HepG2 (cell line): Measurements from ENCODE around the gene LSM14B. TPM values are rescaled to one million over a fixed set of nuclear protein-coding genes. Genes with fewer than 3 reads are reported as not detected.

Source experiments
- ARID5B ChIP-seq: IDR thresholded peaks from 2 replicates; pipeline ENCODE4 v1.4.0; 2020; ENCODE audit warnings: mild to moderate bottlenecking, missing genetic modification reagents
- ATF7 ChIP-seq, 2 experiments: fragments of 450-650 bp in 1 of 2; sonication (generic) in 1 of 2; formaldehyde crosslinking in 1 of 2; IDR thresholded peaks; 2 replicates each; pipeline versions ENCODE4 v1.4.0 to v1.6.1; 2016 to 2020; ENCODE audit warnings: antibody characterized with exemption in 1 of 2, mild to moderate bottlenecking in 1 of 2, missing genetic modification reagents in 1 of 2
- ATF7-NPFF ChIP-seq: sonication (generic); formaldehyde crosslinking; IDR thresholded peaks from 2 replicates; pipeline ENCODE4 v1.8.1; 2023; ENCODE audit warnings: mild to moderate bottlenecking, low read depth, missing genetic modification reagents, moderate library complexity
- CEBPB ChIP-seq: IDR thresholded peaks from 2 replicates; pipeline ENCODE4 v1.6.1; 2011; ENCODE audit warnings: low read depth, low read length, improper control_type of control experiment, borderline replicate concordance
- MXD3 ChIP-seq: IDR thresholded peaks from 2 replicates; pipeline ENCODE4 v1.6.1; 2016; ENCODE audit warnings: mild to moderate bottlenecking, missing biosample characterization, missing genetic modification reagents
- NFKB2 ChIP-seq: sonication (generic); formaldehyde crosslinking; IDR thresholded peaks from 2 replicates; pipeline ENCODE4 v1.4.0; 2020; ENCODE audit warnings: missing genetic modification reagents, borderline replicate concordance
- RFX1 ChIP-seq: fragments of 450-650 bp; IDR thresholded peaks from 2 replicates; pipeline ENCODE4 v1.6.1; 2017
- SETDB1 ChIP-seq: sonication (generic); formaldehyde crosslinking; IDR thresholded peaks from 2 replicates; pipeline ENCODE4 v1.5.1; 2020; ENCODE audit warnings: missing genetic modification reagents, mild to moderate bottlenecking, borderline replicate concordance
- TEAD3 ChIP-seq: optimal IDR thresholded peaks from 2 replicates; pipeline ENCODE3; 2016; ENCODE audit warnings: borderline replicate concordance
- ZNF12 ChIP-seq: sonication (generic); formaldehyde crosslinking; IDR thresholded peaks from 2 replicates; pipeline ENCODE4 v1.5.0; 2020; ENCODE audit warnings: missing genetic modification reagents
- ZNF503 ChIP-seq: sonication (generic); formaldehyde crosslinking; IDR thresholded peaks from 2 replicates; pipeline ENCODE4 v1.4.0; 2020; ENCODE audit warnings: missing genetic modification reagents
- ZNF552 ChIP-seq: sonication (generic); formaldehyde crosslinking; IDR thresholded peaks from 2 replicates; pipeline ENCODE4 v1.9.0; 2022; ENCODE audit warnings: missing genetic modification reagents, mild to moderate bottlenecking, borderline replicate concordance
- polyA plus RNA-seq, 8 experiments: library from polyadenylated mRNA; depleted of rRNA in 3 of 8; stranded (reverse) in 7 of 8; unstranded in 1 of 8; fragments of >200 nt; fragmentation: Illumina TruSeq in 4 of 8; extraction: Trizol in 4 of 8; gene quantifications; 2 replicates each; pipeline versions ENCODE4 v1.2.1 to v1.2.3, GENCODE V29; 2011 to 2016; ENCODE audit warnings: low read depth in 4 of 8, missing spikeins in 1 of 8, mixed read lengths in 1 of 8; ENCODE audit not compliant: insufficient read depth in 1 of 8
- total RNA-seq, 5 experiments: library from RNA; depleted of rRNA; stranded (reverse); fragments of >200 nt; fragmentation: Illumina TruSeq; extraction: Trizol; gene quantifications; 2 replicates each; pipeline ENCODE4 v1.2.3, GENCODE V29; 2016; ENCODE audit warnings: low read depth in 1 of 5
- TF ChIP-seq, protein P1 (sequence below): sonication (generic); formaldehyde crosslinking; IDR thresholded peaks from 2 replicates; pipeline ENCODE4 v1.4.0; 2020; ENCODE audit warnings: missing genetic modification reagents
- TF ChIP-seq, protein P2 (sequence below): IDR thresholded peaks from 2 replicates; pipeline ENCODE4 v1.6.1; 2012; ENCODE audit warnings: inconsistent platforms
- TF ChIP-seq, protein P3 (sequence below): sonication (generic); formaldehyde crosslinking; IDR thresholded peaks from 2 replicates; pipeline ENCODE4 v1.8.0; 2022; ENCODE audit warnings: mild to moderate bottlenecking, missing genetic modification reagents; ENCODE audit not compliant: insufficient replicate concordance
- TF ChIP-seq, protein P4 (sequence below): IDR thresholded peaks from 2 replicates; pipeline ENCODE4 v1.6.1; 2016; ENCODE audit warnings: low read depth, borderline replicate concordance
- TF ChIP-seq, protein P5 (sequence below): sonication (generic); formaldehyde crosslinking; IDR thresholded peaks from 2 replicates; pipeline ENCODE4 v1.5.0; 2020; ENCODE audit warnings: mild to moderate bottlenecking, missing genetic modification reagents

LSM14B gene
- total and polyA plus RNA-seq, 2 of the 13 experiments (the other 11 are each of a cell fraction or from before 2014, with no cell fraction given) = 43.3 to 79.2 TPM

DNA sequence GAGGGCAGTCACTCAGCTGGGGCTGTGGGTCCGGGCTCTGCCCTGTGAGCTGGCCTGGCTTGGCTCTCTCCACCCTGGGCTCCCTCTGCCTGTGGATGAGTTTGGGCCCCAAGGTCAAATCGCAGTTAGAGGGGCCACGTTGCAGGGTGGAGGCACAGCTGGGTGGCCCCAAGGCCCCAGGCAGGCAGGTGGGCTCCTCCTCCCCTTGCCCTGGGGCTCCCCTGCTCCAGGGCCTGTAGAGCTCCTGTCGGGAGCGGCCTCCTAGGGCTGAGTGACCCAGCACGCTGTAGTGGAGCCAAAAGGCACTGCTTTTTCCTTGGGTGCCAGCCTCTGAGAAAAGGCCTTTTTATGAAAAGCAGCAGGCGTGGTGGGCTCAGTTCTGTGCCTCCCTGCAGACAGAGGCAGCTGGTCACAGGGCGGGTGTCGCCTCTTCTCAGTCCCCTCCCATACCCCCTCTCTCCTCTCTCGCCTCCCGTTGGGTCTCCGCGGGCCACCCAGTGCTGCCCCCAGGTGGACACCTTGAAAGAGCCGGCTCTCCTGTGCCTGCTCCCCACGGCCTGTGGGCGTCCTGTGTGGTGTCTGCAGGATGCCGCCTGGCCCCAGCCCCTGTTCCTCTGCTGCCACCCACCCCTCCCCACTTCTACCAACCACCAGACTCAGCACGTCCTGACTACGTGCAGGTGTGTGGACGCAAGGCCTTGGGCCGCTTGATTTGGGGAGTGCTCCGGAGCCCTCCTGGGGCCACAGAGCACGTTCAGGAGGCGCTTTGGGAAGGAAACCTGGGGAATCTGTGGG is 34.5 kb downstream of the LSM14B start (continued):
- TF ChIP-seq, protein P1, sequence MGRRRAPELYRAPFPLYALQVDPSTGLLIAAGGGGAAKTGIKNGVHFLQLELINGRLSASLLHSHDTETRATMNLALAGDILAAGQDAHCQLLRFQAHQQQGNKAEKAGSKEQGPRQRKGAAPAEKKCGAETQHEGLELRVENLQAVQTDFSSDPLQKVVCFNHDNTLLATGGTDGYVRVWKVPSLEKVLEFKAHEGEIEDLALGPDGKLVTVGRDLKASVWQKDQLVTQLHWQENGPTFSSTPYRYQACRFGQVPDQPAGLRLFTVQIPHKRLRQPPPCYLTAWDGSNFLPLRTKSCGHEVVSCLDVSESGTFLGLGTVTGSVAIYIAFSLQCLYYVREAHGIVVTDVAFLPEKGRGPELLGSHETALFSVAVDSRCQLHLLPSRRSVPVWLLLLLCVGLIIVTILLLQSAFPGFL (CRISPR knock-in tag) = no peak
- TF ChIP-seq ZNF503 (no peak), ZNF552 (CRISPR knock-in tag) (no peak), CEBPB (no peak), ARID5B (peak; percentile 34; the same call in 1 of the 2 replicates), MXD3 (CRISPR knock-in tag) (no peak), ATF7-NPFF (CRISPR knock-in tag) (0 out of 2 replicates have a peak, but pooled peaks have one; percentile 29), ZNF12 (CRISPR knock-in tag) (no peak), RFX1 (no peak), ATF7 (IDR thresholded peaks at IDR 0.05) (no peak), ATF7 (CRISPR knock-in tag; IDR thresholded peaks at IDR 0.05) (no peak), TEAD3 (CRISPR knock-in tag) (peak; percentile 40), SETDB1 (no peak), NFKB2 (CRISPR knock-in tag) (peak; percentile 29; the same call in 1 of the 2 replicates)
- TF ChIP-seq, protein P2, sequence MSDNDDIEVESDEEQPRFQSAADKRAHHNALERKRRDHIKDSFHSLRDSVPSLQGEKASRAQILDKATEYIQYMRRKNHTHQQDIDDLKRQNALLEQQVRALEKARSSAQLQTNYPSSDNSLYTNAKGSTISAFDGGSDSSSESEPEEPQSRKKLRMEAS = 0 out of 2 replicates have a peak, but pooled peaks have one; percentile 35
- TF ChIP-seq, protein P3, sequence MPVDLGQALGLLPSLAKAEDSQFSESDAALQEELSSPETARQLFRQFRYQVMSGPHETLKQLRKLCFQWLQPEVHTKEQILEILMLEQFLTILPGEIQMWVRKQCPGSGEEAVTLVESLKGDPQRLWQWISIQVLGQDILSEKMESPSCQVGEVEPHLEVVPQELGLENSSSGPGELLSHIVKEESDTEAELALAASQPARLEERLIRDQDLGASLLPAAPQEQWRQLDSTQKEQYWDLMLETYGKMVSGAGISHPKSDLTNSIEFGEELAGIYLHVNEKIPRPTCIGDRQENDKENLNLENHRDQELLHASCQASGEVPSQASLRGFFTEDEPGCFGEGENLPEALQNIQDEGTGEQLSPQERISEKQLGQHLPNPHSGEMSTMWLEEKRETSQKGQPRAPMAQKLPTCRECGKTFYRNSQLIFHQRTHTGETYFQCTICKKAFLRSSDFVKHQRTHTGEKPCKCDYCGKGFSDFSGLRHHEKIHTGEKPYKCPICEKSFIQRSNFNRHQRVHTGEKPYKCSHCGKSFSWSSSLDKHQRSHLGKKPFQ (CRISPR knock-in tag) = no peak
- TF ChIP-seq, protein P4, sequence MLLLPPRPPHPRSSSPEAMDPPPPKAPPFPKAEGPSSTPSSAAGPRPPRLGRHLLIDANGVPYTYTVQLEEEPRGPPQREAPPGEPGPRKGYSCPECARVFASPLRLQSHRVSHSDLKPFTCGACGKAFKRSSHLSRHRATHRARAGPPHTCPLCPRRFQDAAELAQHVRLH (CRISPR knock-in tag) = 0 out of 2 replicates have a peak, but pooled peaks have one; percentile 27
- TF ChIP-seq, protein P5, sequence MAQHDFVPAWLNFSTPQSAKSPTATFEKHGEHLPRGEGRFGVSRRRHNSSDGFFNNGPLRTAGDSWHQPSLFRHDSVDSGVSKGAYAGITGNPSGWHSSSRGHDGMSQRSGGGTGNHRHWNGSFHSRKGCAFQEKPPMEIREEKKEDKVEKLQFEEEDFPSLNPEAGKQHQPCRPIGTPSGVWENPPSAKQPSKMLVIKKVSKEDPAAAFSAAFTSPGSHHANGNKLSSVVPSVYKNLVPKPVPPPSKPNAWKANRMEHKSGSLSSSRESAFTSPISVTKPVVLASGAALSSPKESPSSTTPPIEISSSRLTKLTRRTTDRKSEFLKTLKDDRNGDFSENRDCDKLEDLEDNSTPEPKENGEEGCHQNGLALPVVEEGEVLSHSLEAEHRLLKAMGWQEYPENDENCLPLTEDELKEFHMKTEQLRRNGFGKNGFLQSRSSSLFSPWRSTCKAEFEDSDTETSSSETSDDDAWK (CRISPR knock-in tag) = no peak
